Rectal smooth muscle tissue (tissue), 1 donor: Measurements from ENCODE around the gene EPHB2.

Experiments
- H3K27ac ChIP-seq: one replicate; pipeline ENCODE4 v1.7.0; 2013; ENCODE audit warnings: low read depth, low read length, inconsistent platforms
- H3K27me3 ChIP-seq: one replicate; pipeline ENCODE4 v1.7.0; 2013; ENCODE audit warnings: low read length; ENCODE audit not compliant: control insufficient read depth, insufficient read depth
- H3K36me3 ChIP-seq: one replicate; pipeline ENCODE4 v1.7.0; 2013; ENCODE audit warnings: low read length; ENCODE audit not compliant: control insufficient read depth, insufficient read depth
- H3K4me1 ChIP-seq: one replicate; pipeline ENCODE4 v1.7.0; 2013; ENCODE audit warnings: low read length; ENCODE audit not compliant: control insufficient read depth, insufficient read depth
- H3K4me3 ChIP-seq: one replicate; pipeline ENCODE4 v1.7.0; 2013; ENCODE audit warnings: low read length
- H3K9ac ChIP-seq: one replicate; pipeline ENCODE4 v1.7.0; 2013; ENCODE audit warnings: low read length

Gene EPHB2

GRCh38 chr1:22676916-22677583, 33.6 kb upstream of the EPHB2 start:
- Histone ChIP-seq H3K9ac (no peak overlapping the region), H3K4me3 (no peak overlapping the region), H3K36me3 (no peaks in the 10 kb centered on the region), H3K27me3 (peaks cover 2% of the 10 kb centered on the region), H3K4me1 (no peaks in the 10 kb centered on the region), H3K27ac (no peak overlapping the region)

DNA sequence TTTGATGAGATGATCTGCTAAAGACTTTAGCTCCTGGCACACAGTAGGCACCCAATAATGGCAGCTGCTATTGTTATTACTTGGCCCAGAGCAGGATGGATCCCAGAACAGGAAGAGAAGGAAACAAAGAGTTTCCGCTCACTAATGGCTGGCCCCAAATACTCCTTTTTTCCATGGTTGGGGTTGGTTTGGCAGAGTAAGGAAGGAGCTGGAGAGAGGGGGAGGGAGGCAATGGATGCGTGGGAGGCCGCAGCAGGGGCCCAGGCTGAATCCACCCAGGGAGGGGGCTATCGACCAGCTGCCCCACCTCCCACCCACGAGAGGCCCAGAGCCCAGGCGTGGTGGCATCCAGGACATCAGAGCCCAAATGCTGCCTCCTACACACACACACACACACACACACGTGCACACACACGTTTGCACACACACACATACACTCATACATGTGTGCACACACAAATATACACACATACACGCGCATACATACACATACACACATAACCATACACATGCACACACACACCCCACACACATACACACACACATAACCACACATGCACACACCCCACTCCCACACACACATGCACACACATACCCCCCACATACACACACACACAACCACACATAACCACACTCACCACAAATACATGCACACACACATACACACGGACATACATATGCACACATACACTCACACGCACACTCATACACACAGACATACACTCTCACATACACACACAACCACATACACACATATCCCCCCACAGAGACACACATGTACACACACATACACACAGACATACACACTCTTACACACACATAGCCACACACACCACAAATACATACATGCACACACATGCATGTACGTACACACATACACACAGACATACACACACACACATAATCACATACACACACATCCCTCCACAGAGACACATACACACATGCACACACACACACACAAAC, 32.4 kb upstream of the EPHB2 start:
- Histone ChIP-seq H3K4me1 (no peaks in the 10 kb centered on the region), H3K36me3 (no peaks in the 10 kb centered on the region), H3K27ac (no peak overlapping the region), H3K27me3 (no peaks in the 10 kb centered on the region), H3K4me3 (no peak overlapping the region), H3K9ac (no peak overlapping the region)

DNA sequence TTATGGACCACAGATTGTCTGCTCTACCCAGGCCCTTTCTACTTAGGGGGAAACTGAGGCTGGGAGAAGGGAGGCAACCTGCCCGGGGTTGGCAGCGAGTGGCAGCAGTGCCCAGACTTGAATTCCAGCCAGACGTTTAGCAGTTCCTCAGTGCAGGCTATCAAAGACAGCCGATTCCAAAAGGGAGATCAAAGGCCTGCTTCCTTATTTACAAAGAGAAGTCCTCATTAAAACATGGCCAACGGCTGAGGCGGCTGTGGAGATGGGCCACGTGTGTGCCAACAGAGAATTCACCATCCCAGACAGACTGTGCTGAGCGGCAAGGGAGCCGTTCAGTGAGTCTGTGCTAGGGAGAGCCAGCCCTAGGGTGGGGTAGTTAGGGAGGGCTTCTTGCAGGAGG, 29.9 kb upstream of the EPHB2 start:
- Histone ChIP-seq H3K36me3 (no peaks in the 10 kb centered on the region), H3K27me3 (no peaks in the 10 kb centered on the region), H3K27ac (no peak overlapping the region), H3K9ac (no peak overlapping the region), H3K4me1 (no peaks in the 10 kb centered on the region), H3K4me3 (no peak overlapping the region)

DNA sequence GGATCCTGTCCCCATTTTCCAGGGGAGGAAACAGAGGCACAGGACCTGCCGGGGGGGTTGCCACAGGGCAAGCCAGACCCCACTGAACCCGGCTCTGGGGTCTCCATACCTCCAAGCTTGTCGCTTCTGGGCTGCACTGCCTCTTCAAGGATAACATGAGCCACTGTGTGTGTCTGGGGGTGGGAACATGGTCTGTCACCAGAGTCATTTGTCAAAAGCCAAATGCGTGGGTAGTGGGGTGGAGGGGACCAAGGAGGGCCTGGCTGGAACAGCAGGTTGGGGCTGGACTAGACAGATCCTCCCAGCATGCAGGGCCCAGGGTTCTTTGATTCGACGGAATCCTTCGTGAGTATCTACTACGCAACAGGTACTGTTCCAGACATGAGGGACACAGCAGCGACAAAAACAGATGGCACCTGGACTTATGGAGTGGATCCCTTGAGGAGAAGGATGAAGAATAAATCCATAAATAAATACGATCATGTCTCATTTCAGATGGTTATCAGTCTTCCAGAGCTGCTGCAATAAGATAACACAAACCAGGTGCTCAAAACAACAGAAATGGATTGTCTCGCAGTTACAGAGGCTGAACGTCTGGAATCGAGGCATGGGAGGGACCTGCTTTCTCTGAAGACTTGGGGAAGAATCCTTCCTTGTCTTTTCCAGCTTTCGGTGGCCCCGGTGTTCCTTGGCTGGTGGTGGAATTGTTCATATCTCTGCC, 28.9 kb upstream of the EPHB2 start:
- Histone ChIP-seq H3K4me3 (no peak overlapping the region), H3K27ac (no peak overlapping the region), H3K9ac (no peak overlapping the region), H3K27me3 (no peaks in the 10 kb centered on the region), H3K4me1 (no peaks in the 10 kb centered on the region), H3K36me3 (no peaks in the 10 kb centered on the region)

DNA sequence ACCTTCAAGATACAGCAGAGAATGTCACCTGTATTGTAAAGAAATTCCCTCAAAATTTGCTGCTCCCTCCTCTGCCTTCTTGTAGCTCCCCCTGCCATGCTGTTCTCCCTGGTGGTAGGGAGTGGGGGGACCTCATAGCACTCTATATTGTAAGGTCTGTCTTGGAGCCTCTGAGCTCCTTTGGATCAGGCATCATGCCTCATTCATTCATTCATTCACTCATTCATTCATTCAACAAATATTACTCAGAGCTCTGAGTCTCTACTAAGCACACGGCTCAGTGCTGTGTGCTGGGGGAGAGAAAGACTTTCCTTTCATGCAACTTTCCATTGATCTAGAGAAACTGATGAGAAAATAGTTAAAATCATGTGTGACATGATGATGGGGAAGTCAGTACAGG, 27.1 kb upstream of the EPHB2 start:
- no peak overlapping the region for H3K4me3 ChIP-seq
- no peak overlapping the region for H3K27ac ChIP-seq
- no peaks in the 10 kb centered on the region for H3K4me1 ChIP-seq
- no peak overlapping the region for H3K9ac ChIP-seq
- no peaks in the 10 kb centered on the region for H3K27me3 ChIP-seq
- no peaks in the 10 kb centered on the region for H3K36me3 ChIP-seq

GRCh38 chr1:22685591-22686059, 25.0 kb upstream of the EPHB2 start:
- no peaks in the 10 kb centered on the region for H3K27me3 ChIP-seq
- no peak overlapping the region for H3K4me3 ChIP-seq
- H3K36me3 ChIP-seq: no peaks in the 10 kb centered on the region
- no peaks in the 10 kb centered on the region for H3K4me1 ChIP-seq
- no peak overlapping the region for H3K9ac ChIP-seq
- no peak overlapping the region for H3K27ac ChIP-seq

DNA sequence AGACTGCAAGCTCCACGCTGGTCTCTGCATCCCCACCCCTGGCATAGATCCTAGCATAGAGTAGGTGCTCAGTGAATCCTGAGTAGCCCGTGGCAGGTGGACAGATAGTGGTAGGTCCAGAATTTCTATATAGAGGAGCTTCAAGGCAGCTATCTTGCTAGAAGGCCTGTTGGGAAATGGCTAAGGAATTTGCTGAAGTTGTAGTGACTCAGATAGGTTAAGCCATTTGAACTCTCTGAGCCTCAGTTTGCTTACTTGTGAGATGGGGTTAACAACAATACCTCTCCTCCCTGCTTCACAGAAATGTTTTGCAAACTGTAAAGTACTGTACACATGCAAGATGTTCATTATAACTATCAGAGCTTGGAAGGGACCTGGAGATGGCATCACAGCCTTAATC, 23.4 kb upstream of the EPHB2 start:
- no peak overlapping the region for H3K27ac ChIP-seq
- no peaks in the 10 kb centered on the region for H3K4me1 ChIP-seq
- H3K9ac ChIP-seq: no peak overlapping the region
- no peaks in the 10 kb centered on the region for H3K27me3 ChIP-seq
- H3K4me3 ChIP-seq: no peak overlapping the region
- no peaks in the 10 kb centered on the region for H3K36me3 ChIP-seq

DNA sequence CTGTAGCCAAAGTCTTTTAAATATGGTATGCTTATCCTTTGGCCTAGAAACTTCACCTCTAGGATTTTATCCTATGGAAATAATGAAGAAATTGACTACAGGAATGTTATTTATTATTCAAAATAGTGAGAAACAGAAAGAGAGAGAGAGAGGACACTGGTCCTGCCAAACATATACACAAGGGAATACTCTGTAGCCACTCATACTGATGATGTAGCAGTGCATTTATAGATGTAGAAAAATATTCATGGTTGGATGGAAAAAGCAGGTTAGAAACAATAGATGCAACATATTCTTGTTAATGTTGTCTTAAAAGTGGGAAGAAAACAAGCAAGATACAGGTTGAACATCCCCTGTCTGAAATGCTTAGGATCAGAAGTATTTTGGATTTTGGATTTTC, 22.2 kb upstream of the EPHB2 start:
- H3K4me1 ChIP-seq: no peaks in the 10 kb centered on the region
- H3K27ac ChIP-seq: no peak overlapping the region
- H3K27me3 ChIP-seq: no peaks in the 10 kb centered on the region
- no peak overlapping the region for H3K9ac ChIP-seq
- no peak overlapping the region for H3K4me3 ChIP-seq
- no peaks in the 10 kb centered on the region for H3K36me3 ChIP-seq

- no peak overlapping the region for H3K9ac ChIP-seq
- H3K27ac ChIP-seq: no peak overlapping the region
- H3K36me3 ChIP-seq: no peaks in the 10 kb centered on the region
- no peak overlapping the region for H3K4me3 ChIP-seq
- H3K4me1 ChIP-seq: no peaks in the 10 kb centered on the region
- no peaks in the 10 kb centered on the region for H3K27me3 ChIP-seq
These were observed 21.1 kb upstream of the EPHB2 start for GRCh38 chr1:22689505-22689904.

GRCh38 chr1:22691031-22691753, 19.4 kb upstream of the EPHB2 start:
- H3K27ac ChIP-seq: no peak overlapping the region
- H3K4me3 ChIP-seq: no peak overlapping the region
- no peaks in the 10 kb centered on the region for H3K4me1 ChIP-seq
- no peaks in the 10 kb centered on the region for H3K36me3 ChIP-seq
- no peaks in the 10 kb centered on the region for H3K27me3 ChIP-seq
- H3K9ac ChIP-seq: no peak overlapping the region

DNA sequence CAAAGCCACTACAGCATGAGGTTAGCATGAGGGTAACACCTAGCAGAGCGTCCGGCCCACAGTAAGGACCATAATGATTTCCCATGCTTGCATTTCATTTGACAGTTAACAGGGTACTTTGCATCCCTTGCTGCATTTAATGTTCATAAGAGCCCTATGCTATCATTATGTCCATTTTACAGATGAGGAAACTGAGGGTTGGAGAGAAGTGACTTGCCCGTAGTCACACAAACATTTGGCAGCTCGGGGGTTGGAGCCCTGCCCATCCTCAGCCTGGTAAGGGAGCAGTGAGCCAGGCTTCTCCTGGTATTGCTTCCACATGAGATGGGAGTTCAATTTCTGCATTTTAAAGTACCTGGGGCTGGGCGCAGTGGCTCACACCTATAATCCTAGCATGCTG, 16.5 kb upstream of the EPHB2 start:
- Histone ChIP-seq H3K9ac (no peak overlapping the region), H3K4me1 (no peaks in the 10 kb centered on the region), H3K4me3 (no peak overlapping the region), H3K36me3 (no peaks in the 10 kb centered on the region), H3K27me3 (no peaks in the 10 kb centered on the region), H3K27ac (no peak overlapping the region)

GRCh38 chr1:22696610-22697009, 14.0 kb upstream of the EPHB2 start:
- H3K4me1 ChIP-seq: no peaks in the 10 kb centered on the region
- no peaks in the 10 kb centered on the region for H3K27me3 ChIP-seq
- H3K27ac ChIP-seq: no peak overlapping the region
- no peaks in the 10 kb centered on the region for H3K36me3 ChIP-seq
- H3K9ac ChIP-seq: no peak overlapping the region
- no peak overlapping the region for H3K4me3 ChIP-seq
